Keratinocyte (primary cell): ENCODE data around the gene CYP39A1.

ENCODE experiments used
- EZH2 ChIP-seq: IDR thresholded peaks from one replicate; pipeline ENCODE4 v1.6.1; 2012; ENCODE audit warnings: inconsistent platforms, mild to moderate bottlenecking, low read length, moderate library complexity
- TF ChIP-seq, protein P1 (sequence below), 3 experiments: IDR thresholded peaks in 1 of 3; conservative IDR thresholded peaks in 1 of 3; optimal IDR thresholded peaks in 1 of 3; 2 replicates in 2 of 3; 3 replicates in 1 of 3; pipeline versions ENCODE3 to v1.5.1; 2011; ENCODE audit warnings: low read length in 3 of 3, mild to moderate bottlenecking in 3 of 3, moderate library complexity in 2 of 3, control low read depth in 1 of 3, inconsistent platforms in 1 of 3; ENCODE audit not compliant: insufficient read depth in 2 of 3; ENCODE audit errors: extremely low read depth in 1 of 3

DNA sequence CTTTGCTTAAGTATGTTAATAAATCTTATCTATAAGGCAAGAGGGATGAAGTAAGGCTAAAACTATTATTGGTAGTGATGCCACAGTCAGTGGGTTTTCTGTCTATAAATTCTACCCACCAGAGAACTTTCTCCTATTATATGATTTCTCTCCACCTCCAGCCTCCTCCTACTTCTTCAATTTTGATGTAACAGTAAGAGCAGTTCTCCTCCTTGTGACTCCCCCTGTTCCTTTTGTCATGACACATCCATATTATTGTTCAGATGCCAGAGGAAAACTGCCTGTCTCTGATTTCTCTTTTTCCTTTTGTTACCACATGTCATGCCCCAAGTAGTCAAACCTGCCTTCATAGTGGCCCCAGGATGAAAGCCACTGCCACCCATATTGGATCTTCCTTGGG is 152.2 kb downstream of the CYP39A1 start:
- TF ChIP-seq, protein P1, sequence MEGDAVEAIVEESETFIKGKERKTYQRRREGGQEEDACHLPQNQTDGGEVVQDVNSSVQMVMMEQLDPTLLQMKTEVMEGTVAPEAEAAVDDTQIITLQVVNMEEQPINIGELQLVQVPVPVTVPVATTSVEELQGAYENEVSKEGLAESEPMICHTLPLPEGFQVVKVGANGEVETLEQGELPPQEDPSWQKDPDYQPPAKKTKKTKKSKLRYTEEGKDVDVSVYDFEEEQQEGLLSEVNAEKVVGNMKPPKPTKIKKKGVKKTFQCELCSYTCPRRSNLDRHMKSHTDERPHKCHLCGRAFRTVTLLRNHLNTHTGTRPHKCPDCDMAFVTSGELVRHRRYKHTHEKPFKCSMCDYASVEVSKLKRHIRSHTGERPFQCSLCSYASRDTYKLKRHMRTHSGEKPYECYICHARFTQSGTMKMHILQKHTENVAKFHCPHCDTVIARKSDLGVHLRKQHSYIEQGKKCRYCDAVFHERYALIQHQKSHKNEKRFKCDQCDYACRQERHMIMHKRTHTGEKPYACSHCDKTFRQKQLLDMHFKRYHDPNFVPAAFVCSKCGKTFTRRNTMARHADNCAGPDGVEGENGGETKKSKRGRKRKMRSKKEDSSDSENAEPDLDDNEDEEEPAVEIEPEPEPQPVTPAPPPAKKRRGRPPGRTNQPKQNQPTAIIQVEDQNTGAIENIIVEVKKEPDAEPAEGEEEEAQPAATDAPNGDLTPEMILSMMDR (optimal IDR thresholded peaks at IDR 0.05 in 1 of 3, IDR thresholded peaks at IDR 0.05 in 1 of 3, conservative IDR thresholded peaks at IDR 0.05 in 1 of 3; ENCODE audit: extremely low read depth in 1 of 3, insufficient read depth in 2 of 3, low read length in 3 of 3), result no peak
- TF ChIP-seq EZH2, result no peak
